OCI-LY3 (cell line): ENCODE results near the gene FAM107B.

ENCODE experiments used
- H2AFZ ChIP-seq: fragments of 200-600, 300-600 bp; shearing (Covaris generic); 2 replicates; pipeline ENCODE4 v1.6.0; 2014; ENCODE audit warnings: antibody characterized with exemption, low read depth, low read length
- H3K27ac ChIP-seq: fragments of 200-600, 300-600 bp; sonication (generic); 2 replicates; pipeline ENCODE4 v1.5.1; 2014; ENCODE audit warnings: mild to moderate bottlenecking, low read length, moderate library complexity, mixed read lengths
- H3K27me3 ChIP-seq: fragments of 200-600, 300-600 bp; sonication (generic); 2 replicates; pipeline ENCODE4 v1.6.1; 2014; ENCODE audit warnings: low read depth, low read length, mixed read lengths
- H3K36me3 ChIP-seq: fragments of 200-600, 300-600 bp; sonication (generic); replicated peaks from 2 replicates; pipeline ENCODE3; 2014; ENCODE audit warnings: low read depth, low read length, mixed read lengths
- H3K4me1 ChIP-seq: fragments of 300-600, 200-600 bp; sonication (generic); 2 replicates; pipeline ENCODE4 v1.6.1; 2014; ENCODE audit warnings: low read length, mixed read lengths
- H3K4me2 ChIP-seq: fragments of 200-600, 300-600 bp; sonication (generic); 2 replicates; pipeline ENCODE4 v1.6.1; 2014; ENCODE audit warnings: low read length, mixed read lengths
- H3K4me3 ChIP-seq: fragments of 300-600, 200-600 bp; sonication (generic); 2 replicates; pipeline ENCODE4 v1.5.1; 2014; ENCODE audit warnings: antibody characterized with exemption, mild to moderate bottlenecking, low read length, moderate library complexity
- H3K79me2 ChIP-seq: fragments of 300-600, 200-600 bp; shearing (Covaris generic); 2 replicates; pipeline ENCODE4 v1.6.1; 2014; ENCODE audit warnings: mild to moderate bottlenecking, low read length, mixed read lengths
- H3K9ac ChIP-seq: fragments of 300-600, 200-600 bp; shearing (Covaris generic); 2 replicates; pipeline ENCODE4 v1.6.0; 2014; ENCODE audit warnings: mild to moderate bottlenecking, low read length, moderate library complexity
- H3K9me3 ChIP-seq: fragments of 200-600, 300-600 bp; shearing (Covaris generic); 2 replicates; pipeline ENCODE4 v1.6.1; 2014; ENCODE audit warnings: low read length, mixed read lengths; ENCODE audit not compliant: insufficient read depth
- H4K20me1 ChIP-seq: fragments of 200-600, 300-600 bp; sonication (generic); 2 replicates; pipeline ENCODE4 v1.6.1; 2016; ENCODE audit warnings: low read length, mixed read lengths; ENCODE audit not compliant: insufficient read depth
- EZH2phosphoT487 ChIP-seq: fragments of 200-600 bp; shearing (Covaris generic); IDR thresholded peaks from 2 replicates; pipeline ENCODE4 v1.6.1; 2018; ENCODE audit warnings: antibody characterized with exemption, mixed run types, low read depth
- TF ChIP-seq, protein P1 (sequence below): fragments of 200-600, 300-600 bp; sonication (generic); IDR thresholded peaks from 2 replicates; pipeline ENCODE4 v1.5.1; 2014; ENCODE audit warnings: antibody characterized with exemption, low read length, low read depth

FAM107B gene

DNA sequence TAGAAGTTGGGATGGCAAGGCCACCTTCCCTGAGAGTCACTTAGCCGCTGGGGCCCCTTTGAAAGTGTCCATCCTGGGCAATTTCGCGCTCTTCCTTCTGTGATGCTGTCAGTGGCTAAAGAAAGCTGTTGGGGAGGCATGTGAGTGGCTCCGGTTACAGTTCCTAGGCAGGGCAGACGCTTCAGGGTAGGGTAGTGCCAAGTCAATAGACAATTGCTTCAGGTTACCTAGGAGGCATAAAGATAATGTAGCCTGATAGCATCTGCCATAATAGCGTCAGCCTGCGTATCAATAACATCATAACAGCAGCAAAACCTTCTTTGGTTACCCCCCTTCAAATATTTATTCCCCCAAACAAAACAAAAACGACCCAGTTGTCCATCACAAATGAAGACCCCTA is at the start of gene FAM107B:
Gene FAM107B, minus strand, starts transcription at position 101 of the 400 bp plus-strand sequence. CDS start 234 bp downstream, outside the sequence.
- no peak within 1 kb of the TSS for H3K9ac ChIP-seq
- no peaks in the 10 kb centered on the region for H3K27me3 ChIP-seq
- no peak within 1 kb of the TSS for H3K4me3 ChIP-seq
- no peaks in the 10 kb centered on the region for H3K4me1 ChIP-seq
- TF ChIP-seq, protein P1, sequence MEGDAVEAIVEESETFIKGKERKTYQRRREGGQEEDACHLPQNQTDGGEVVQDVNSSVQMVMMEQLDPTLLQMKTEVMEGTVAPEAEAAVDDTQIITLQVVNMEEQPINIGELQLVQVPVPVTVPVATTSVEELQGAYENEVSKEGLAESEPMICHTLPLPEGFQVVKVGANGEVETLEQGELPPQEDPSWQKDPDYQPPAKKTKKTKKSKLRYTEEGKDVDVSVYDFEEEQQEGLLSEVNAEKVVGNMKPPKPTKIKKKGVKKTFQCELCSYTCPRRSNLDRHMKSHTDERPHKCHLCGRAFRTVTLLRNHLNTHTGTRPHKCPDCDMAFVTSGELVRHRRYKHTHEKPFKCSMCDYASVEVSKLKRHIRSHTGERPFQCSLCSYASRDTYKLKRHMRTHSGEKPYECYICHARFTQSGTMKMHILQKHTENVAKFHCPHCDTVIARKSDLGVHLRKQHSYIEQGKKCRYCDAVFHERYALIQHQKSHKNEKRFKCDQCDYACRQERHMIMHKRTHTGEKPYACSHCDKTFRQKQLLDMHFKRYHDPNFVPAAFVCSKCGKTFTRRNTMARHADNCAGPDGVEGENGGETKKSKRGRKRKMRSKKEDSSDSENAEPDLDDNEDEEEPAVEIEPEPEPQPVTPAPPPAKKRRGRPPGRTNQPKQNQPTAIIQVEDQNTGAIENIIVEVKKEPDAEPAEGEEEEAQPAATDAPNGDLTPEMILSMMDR, result no peak
- no peak for TF ChIP-seq EZH2phosphoT487
- no peak within 1 kb of the TSS for H3K4me2 ChIP-seq
- H3K9me3 ChIP-seq, result no peaks in the 10 kb centered on the region
- H3K36me3 ChIP-seq, result no peaks in the 10 kb centered on the region
- H3K79me2 ChIP-seq, result no peaks in the 10 kb centered on the region
- no peak within 1 kb of the TSS for H3K27ac ChIP-seq
- H2AFZ ChIP-seq, result no peak within 1 kb of the TSS
- H4K20me1 ChIP-seq, result no peaks in the 10 kb centered on the region

DNA sequence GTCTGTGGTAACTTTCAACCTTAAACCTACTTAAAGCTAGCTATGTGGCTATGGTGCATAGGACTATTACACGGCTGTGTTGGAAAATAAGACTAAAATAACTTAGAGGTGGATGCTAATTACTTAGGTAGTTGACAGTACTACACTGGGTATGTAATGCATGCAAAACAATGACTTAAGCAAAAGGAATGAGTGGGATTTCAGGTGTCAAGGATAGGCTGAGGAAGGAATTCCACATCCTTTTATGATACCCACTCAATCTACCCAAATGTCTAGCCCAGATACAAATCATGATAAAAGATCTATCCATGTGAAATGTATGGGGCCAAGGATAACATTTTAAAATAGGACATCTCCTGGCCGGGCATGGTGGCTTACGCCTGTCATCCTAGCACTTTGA is 49.3 kb upstream of the FAM107B start:
- Histone ChIP-seq H3K36me3 (no peaks in the 10 kb centered on the region), H3K4me2 (no peak overlapping the region), H3K9ac (no peak overlapping the region), H3K27ac (no peak overlapping the region), H3K9me3 (no peaks in the 10 kb centered on the region), H3K4me3 (no peak overlapping the region), H2AFZ (no peak overlapping the region), H4K20me1 (no peaks in the 10 kb centered on the region), H3K79me2 (no peaks in the 10 kb centered on the region), H3K4me1 (peaks cover 11% of the 10 kb centered on the region), H3K27me3 (no peaks in the 10 kb centered on the region)
- TF ChIP-seq, protein P1, result no peak
- no peak for TF ChIP-seq EZH2phosphoT487

DNA sequence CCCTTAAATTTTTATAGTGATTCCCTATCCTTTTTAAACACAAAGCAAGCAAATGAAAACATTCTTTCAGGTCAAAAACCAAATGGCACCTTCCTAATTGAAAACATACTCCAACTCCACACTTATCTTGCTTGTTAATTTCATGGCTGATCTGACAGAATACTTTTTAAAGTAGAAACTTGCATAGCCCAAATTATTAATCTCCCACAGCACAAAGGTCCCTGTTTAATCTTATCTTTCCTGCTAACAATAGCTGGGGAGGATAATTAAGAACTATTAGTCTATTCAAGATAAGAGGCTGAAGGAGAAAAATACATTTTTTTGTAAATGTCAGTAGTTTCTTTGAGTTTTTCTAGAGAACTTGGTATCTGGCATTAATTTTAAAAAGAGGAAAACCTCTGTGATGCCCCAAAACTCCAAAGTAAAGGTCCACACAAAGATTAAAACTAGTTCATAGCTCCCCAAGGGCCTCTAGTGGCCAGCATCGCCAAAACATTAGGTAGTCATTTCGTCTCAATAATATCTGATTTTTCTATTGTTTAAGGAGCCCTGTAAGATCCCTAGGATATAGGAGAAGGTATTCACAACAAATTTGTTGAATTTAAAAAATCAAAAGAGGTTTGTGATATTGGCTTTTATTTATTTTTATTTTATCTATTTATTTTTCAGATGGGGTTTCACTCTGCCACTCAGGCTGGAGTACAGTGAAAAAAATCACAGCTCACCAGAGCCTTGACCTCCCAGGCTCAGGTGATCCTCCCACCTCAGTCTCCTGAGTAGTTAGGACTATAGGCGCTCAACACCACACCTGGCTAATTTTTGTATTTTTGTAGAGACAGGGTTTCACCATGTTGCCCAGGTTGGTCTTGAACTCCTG is 48.4 kb upstream of the FAM107B start:
- H3K27me3 ChIP-seq, result no peaks in the 10 kb centered on the region
- no peak overlapping the region for H2AFZ ChIP-seq
- TF ChIP-seq EZH2phosphoT487, result no peak
- TF ChIP-seq, protein P1, result peak; percentile 73
- H3K4me3 ChIP-seq, result no peak overlapping the region
- no peaks in the 10 kb centered on the region for H3K36me3 ChIP-seq
- H3K9me3 ChIP-seq, result no peaks in the 10 kb centered on the region
- H3K9ac ChIP-seq, result no peak overlapping the region
- H3K4me1 ChIP-seq, result peaks cover 11% of the 10 kb centered on the region
- H3K27ac ChIP-seq, result no peak overlapping the region
- H4K20me1 ChIP-seq, result no peaks in the 10 kb centered on the region
- H3K79me2 ChIP-seq, result no peaks in the 10 kb centered on the region
- H3K4me2 ChIP-seq, result no peak overlapping the region

DNA sequence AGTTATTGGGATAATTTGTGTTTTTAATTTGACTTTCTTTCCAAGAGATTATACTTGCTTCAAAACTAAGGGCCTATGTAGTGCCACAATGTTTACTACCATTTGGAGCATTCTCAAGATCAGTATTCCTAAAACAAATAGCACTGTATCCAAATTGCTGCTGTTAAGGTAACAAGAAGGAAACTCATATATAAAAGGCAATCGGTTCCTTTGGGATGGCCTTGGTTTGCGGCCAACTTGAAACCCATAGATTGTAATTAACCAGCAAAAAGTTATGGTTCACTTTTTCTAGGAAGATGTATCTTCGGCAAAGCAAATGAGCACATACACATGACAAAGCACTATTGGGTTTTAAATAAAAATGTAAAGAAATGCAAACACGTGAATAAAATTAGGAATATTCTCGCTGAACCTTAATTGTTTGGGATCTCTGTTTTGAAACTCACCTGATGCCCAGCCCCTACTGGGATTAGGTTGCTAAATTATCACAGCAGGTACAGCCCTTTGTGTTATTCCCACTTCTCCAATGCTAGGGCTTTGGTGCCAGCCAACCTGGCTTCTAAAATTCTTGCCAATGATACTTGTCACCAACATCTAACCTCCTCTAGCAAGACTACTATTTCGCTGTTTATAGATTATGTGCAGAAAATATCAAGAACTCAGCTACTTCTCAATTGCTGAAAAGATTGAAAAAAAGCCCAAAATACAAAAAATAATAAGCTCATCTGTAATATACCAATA is 47.1 kb upstream of the FAM107B start:
- TF ChIP-seq EZH2phosphoT487, result no peak
- TF ChIP-seq, protein P1, result no peak
- Histone ChIP-seq H3K4me2 (no peak overlapping the region), H2AFZ (no peak overlapping the region)

More for the DNA sequence above, 47.1 kb upstream of the FAM107B start:
- H3K9me3 ChIP-seq, result no peaks in the 10 kb centered on the region
- H3K4me1 ChIP-seq, result peaks cover 11% of the 10 kb centered on the region
- H3K36me3 ChIP-seq, result no peaks in the 10 kb centered on the region
- no peak overlapping the region for H3K4me3 ChIP-seq
- no peaks in the 10 kb centered on the region for H4K20me1 ChIP-seq
- H3K27ac ChIP-seq, result no peak overlapping the region
- no peak overlapping the region for H3K9ac ChIP-seq
- no peaks in the 10 kb centered on the region for H3K27me3 ChIP-seq
- no peaks in the 10 kb centered on the region for H3K79me2 ChIP-seq
